Spleen (tissue), 11 donors: Measurements from ENCODE around the gene DDX56. TPM values are rescaled to one million over a fixed set of nuclear protein-coding genes. Genes with fewer than 3 reads are reported as not detected.

Experiments
- DNase-seq: peaks from one replicate; pipeline ENCODE4 v3.0.0-alpha.2; 2020
- H3K27ac ChIP-seq, 8 donors: fragments of 200-600 bp; sonication (generic) in 7 of 8; 1 replicate in 4 of 8; 2 replicates in 4 of 8; pipeline versions ENCODE4 v1.5.0 to v1.8.0; 2016 to 2021; ENCODE audit warnings: inconsistent platforms in 4 of 8, mild to moderate bottlenecking in 4 of 8, moderate library complexity in 1 of 8
- H3K27me3 ChIP-seq, 7 donors: fragments of 200-600 bp; sonication (generic) in 6 of 7; replicated peaks in 1 of 7; 1 replicate in 4 of 7; 2 replicates in 3 of 7; pipeline versions ENCODE4 v1.5.0 to v1.8.0; 2016 to 2021; ENCODE audit warnings: inconsistent platforms in 3 of 7, mild to moderate bottlenecking in 1 of 7
- H3K36me3 ChIP-seq, 6 donors: fragments of 200-600 bp; sonication (generic) in 5 of 6; 1 replicate in 4 of 6; 2 replicates in 2 of 6; pipeline versions ENCODE4 v1.5.0 to v1.8.0; 2016 to 2021; ENCODE audit warnings: inconsistent platforms in 2 of 6
- H3K4me1 ChIP-seq, 6 donors: fragments of 200-600 bp; sonication (generic) in 5 of 6; 1 replicate in 3 of 6; 2 replicates in 3 of 6; pipeline versions ENCODE4 v1.5.0 to v1.8.0; 2016 to 2021; ENCODE audit warnings: inconsistent platforms in 3 of 6
- H3K4me3 ChIP-seq, 8 donors: fragments of 200-600 bp; sonication (generic) in 7 of 8; 1 replicate in 4 of 8; 2 replicates in 4 of 8; pipeline versions ENCODE4 v1.5.0 to v1.8.0; 2016 to 2021; ENCODE audit warnings: inconsistent platforms in 4 of 8, mild to moderate bottlenecking in 4 of 8, moderate library complexity in 2 of 8
- H3K9me3 ChIP-seq, 8 donors: fragments of 200-600 bp; sonication (generic) in 7 of 8; 1 replicate in 4 of 8; 2 replicates in 4 of 8; pipeline versions ENCODE4 v1.5.0 to v1.8.0; 2016 to 2021; ENCODE audit warnings: inconsistent platforms in 4 of 8
- CTCF ChIP-seq, 11 experiments: fragments of 200-600 bp in 7 of 11; fragments of 450-650 bp in 4 of 11; sonication (generic) in 4 of 11; IDR thresholded peaks in 8 of 11; conservative IDR thresholded peaks in 3 of 11; 1 replicate in 7 of 11; 2 replicates in 4 of 11; pipeline versions ENCODE4 v1.4.0 to v1.8.0; 2016 to 2021; ENCODE audit warnings: antibody characterized with exemption in 11 of 11, inconsistent platforms in 4 of 11, mild to moderate bottlenecking in 1 of 11
- POLR2A ChIP-seq, 3 donors: fragments of 450-650 bp; IDR thresholded peaks; one replicate each; pipeline ENCODE4 v1.5.1; 2017; ENCODE audit warnings: antibody characterized with exemption in 3 of 3, mild to moderate bottlenecking in 1 of 3
- POLR2AphosphoS5 ChIP-seq, 3 donors: sonication (generic); formaldehyde crosslinking; IDR thresholded peaks; one replicate each; pipeline ENCODE4 v1.5.1; 2017; ENCODE audit warnings: antibody characterized with exemption in 3 of 3
- WGBS, 5 donors: extraction: QIAGEN DNeasy Blood & Tissue Kit in 3 of 5; methylation state at CpG; one replicate each; pipeline versions ENCODE4 v1.1.5 to v1.1.7; 2013 to 2018; 5-methylcytosine and 5-hydroxymethylcytosine counted together
- intact Hi-C: fragments of 100-400 bp; cut with DNase I; formaldehyde crosslinking; loops from one replicate; pipeline ENCODE4 v1.15.0; 2023; ENCODE audit warnings: low total_unique reads
- polyA plus RNA-seq, 3 donors: library from polyadenylated mRNA; stranded (reverse); fragments of 200-250 nt; gene quantifications; one replicate each; pipeline ENCODE4 v1.2.1, GENCODE V29; 2013
- total RNA-seq, 7 donors: library from RNA; depleted of rRNA in 3 of 7; stranded (reverse); fragments of >200 nt in 3 of 7; fragmentation: NEBNext Ultra II Directional in 4 of 7; extraction: Animal tissue kit (Norgen Biotek cat#: 25700) in 4 of 7; gene quantifications; one replicate each; pipeline versions ENCODE4 v1.1.0 to v1.2.1, GENCODE V29; 2016 to 2021
- donor health status: healthy with polysubstance abuse.
- donor health status: DM: no; HTN: no; CAD: no; lungs with moderate emphysema.
- donor health status: DM: no; HTN: no; CAD: no.
- donor health status: Bipolar disorder and iron deficiency.
- donor health status: healthy.
- donor health status: DM: no; HTN: no; CAD: no.
- donor health status: DM: yes; HTN: yes; CAD: no.

Gene DDX56
- total and polyA plus RNA-seq, 10 donors: 56.1 to 130 (median 70.0) TPM

GRCh38 chr7:44621034-44621749 is 47.5 kb upstream of the DDX56 start:
- 62 to 81% (median 64%) methylated on average over 11 of the region's 11 CpGs for WGBS, 5 donors
- peak overlapping the region; percentile 44 to 90 (median 80) for H3K27ac ChIP-seq
- TF ChIP-seq POLR2AphosphoS5 (IDR thresholded peaks at IDR 0.05) (peak in 2 of 3 donors; percentile 6 to 67), POLR2A (IDR thresholded peaks at IDR 0.05) (no peak)
- H3K4me3 ChIP-seq: peak overlapping the region in 1 of 8 donors; percentile 6
- H3K36me3 ChIP-seq: peaks cover 0 to 33% (median 12%) of the 10 kb centered on the region in 6 donors
- intact Hi-C loops: no loop called here
- H3K27me3 ChIP-seq: no peaks in the 10 kb centered on the region
- no peaks in the 10 kb centered on the region for H3K9me3 ChIP-seq
- H3K4me1 ChIP-seq: peaks cover 42 to 96% (median 86%) of the 10 kb centered on the region in 6 donors
- no peak for DNase-seq

DNA sequence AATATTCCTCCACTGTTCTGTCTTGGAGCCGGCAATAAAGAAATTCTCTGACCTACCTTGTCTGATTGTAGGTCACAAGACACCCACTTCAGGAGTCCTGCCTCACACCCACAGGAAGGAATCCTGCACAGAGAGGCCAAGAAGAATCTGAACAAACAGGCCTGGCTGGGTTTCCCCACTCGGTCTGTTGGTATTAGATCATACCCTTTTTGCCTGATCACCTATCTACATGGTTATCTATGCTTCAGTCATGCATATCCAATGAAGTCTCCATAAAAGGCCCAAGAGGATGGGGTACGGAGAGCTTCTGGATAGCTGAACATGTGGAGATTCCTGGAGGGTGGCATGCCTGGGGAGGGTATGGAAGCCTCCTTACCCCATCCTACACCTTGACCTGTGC is 45.0 kb upstream of the DDX56 start:
- Histone ChIP-seq H3K36me3 (peaks cover 0 to 12% (median 0%) of the 10 kb centered on the region in 6 donors), H3K27me3 (no peaks in the 10 kb centered on the region), H3K27ac (peak overlapping the region in 6 of 8 donors; percentile 3 to 86 (median 18)), H3K4me1 (peaks cover 53 to 96% (median 89%) of the 10 kb centered on the region in 6 donors), H3K4me3 (no peak overlapping the region), H3K9me3 (no peaks in the 10 kb centered on the region)
- intact Hi-C loops: no loop called here
- TF ChIP-seq POLR2A (IDR thresholded peaks at IDR 0.05): no peak
- TF ChIP-seq POLR2AphosphoS5 (IDR thresholded peaks at IDR 0.05): no peak
- no peak for TF ChIP-seq CTCF (IDR thresholded peaks at IDR 0.05 in 8 of 11, conservative IDR thresholded peaks at IDR 0.05 in 3 of 11)
- DNase-seq: no peak
- WGBS, 5 donors: 69 to 83% (median 80%) methylated on average over 3 of the region's 3 CpGs

DNA sequence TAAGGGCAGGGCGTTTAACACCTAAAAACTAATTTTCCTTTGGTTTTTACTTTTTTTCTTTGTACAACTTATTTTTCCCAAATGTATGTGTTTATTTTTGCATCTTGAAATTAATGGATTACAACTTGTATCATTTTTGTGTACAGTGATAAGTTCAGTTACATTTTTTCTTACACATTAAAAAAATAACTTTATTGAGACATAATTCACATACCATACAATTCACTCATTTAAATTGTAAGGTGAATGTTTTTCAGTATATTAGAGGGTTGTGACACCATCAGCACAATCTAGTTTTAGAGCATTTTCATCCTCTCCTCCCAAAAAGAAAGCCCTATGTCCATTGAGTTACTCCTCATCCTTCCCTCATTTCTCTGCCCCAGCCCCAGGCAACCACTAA is 44.3 kb upstream of the DDX56 start:
- WGBS, 5 donors: 80 to 98% (median 91%) methylated on average over 1 of the region's 1 CpG
- intact Hi-C loops: no loop called here
- H3K27ac ChIP-seq: peak overlapping the region in 2 of 8 donors; percentile 46 to 86

GRCh38 chr7:44617225-44617890 is 43.6 kb upstream of the DDX56 start:
- DNase-seq: no peak
- intact Hi-C loops: no loop called here
- Histone ChIP-seq H3K4me3 (no peak overlapping the region), H3K36me3 (peaks cover 0 to 12% (median 0%) of the 10 kb centered on the region in 6 donors), H3K27me3 (no peaks in the 10 kb centered on the region), H3K4me1 (peaks cover 39 to 96% (median 81%) of the 10 kb centered on the region in 6 donors), H3K9me3 (no peaks in the 10 kb centered on the region), H3K27ac (peak overlapping the region in 3 of 8 donors; percentile 2 to 86 (median 19))
- 57 to 80% (median 70%) methylated on average over 2 of the region's 2 CpGs for WGBS, 5 donors
- TF ChIP-seq CTCF (IDR thresholded peaks at IDR 0.05 in 8 of 11, conservative IDR thresholded peaks at IDR 0.05 in 3 of 11) (no peak), POLR2AphosphoS5 (IDR thresholded peaks at IDR 0.05) (no peak), POLR2A (IDR thresholded peaks at IDR 0.05) (no peak)

More for the DNA sequence above, 44.3 kb upstream of the DDX56 start:
- DNase-seq: no peak
- Histone ChIP-seq H3K4me3 (no peak overlapping the region), H3K4me1 (peaks cover 46 to 96% (median 84%) of the 10 kb centered on the region in 6 donors), H3K27me3 (no peaks in the 10 kb centered on the region), H3K9me3 (no peaks in the 10 kb centered on the region), H3K36me3 (peaks cover 0 to 12% (median 0%) of the 10 kb centered on the region in 6 donors)
- TF ChIP-seq CTCF (IDR thresholded peaks at IDR 0.05 in 8 of 11, conservative IDR thresholded peaks at IDR 0.05 in 3 of 11): no peak
- TF ChIP-seq POLR2A (IDR thresholded peaks at IDR 0.05): no peak
- no peak for TF ChIP-seq POLR2AphosphoS5 (IDR thresholded peaks at IDR 0.05)
